GM06990 (cell line): ENCODE results near the gene RNF144A.

Experiments used
- DNase-seq: peaks from one replicate; pipeline ENCODE4 v3.0.0-alpha.2; 2011; ENCODE audit not compliant: insufficient read length; ENCODE audit errors: extremely low read depth
- H3K27me3 ChIP-seq: replicated peaks from 2 replicates; pipeline ENCODE4 v1.6.0; 2011; ENCODE audit warnings: low read length; ENCODE audit not compliant: control insufficient read depth, insufficient read depth
- H3K36me3 ChIP-seq: 2 replicates; pipeline ENCODE4 v1.5.1; 2011; ENCODE audit warnings: low read length; ENCODE audit not compliant: control insufficient read depth, insufficient read depth
- H3K4me3 ChIP-seq: replicated peaks from 2 replicates; pipeline ENCODE4 v1.5.1; 2011; ENCODE audit warnings: low read depth, mild to moderate bottlenecking, control low read depth, low read length
- CTCF ChIP-seq: IDR thresholded peaks from 2 replicates; pipeline ENCODE4 v1.5.1; 2011; ENCODE audit warnings: low read length, control low read depth, mild to moderate bottlenecking, inconsistent platforms; ENCODE audit not compliant: insufficient read depth, poor library complexity, severe bottlenecking

The RNF144A gene

GRCh38 chr2:6883448-6884122 lies 33.6 kb upstream of the RNF144A start:
- Histone ChIP-seq H3K27me3 (no peaks in the 10 kb centered on the region), H3K36me3 (no peaks in the 10 kb centered on the region), H3K4me3 (no peak overlapping the region)
- TF ChIP-seq CTCF = no peak
- no peak for DNase-seq

- Histone ChIP-seq H3K4me3 (no peak overlapping the region), H3K27me3 (no peaks in the 10 kb centered on the region), H3K36me3 (no peaks in the 10 kb centered on the region)
- no peak for TF ChIP-seq CTCF
- DNase-seq = no peak
These were observed 31.7 kb upstream of the RNF144A start for GRCh38 chr2:6885551-6885950.

- H3K27me3 ChIP-seq = no peaks in the 10 kb centered on the region
- no peak for TF ChIP-seq CTCF
- no peaks in the 10 kb centered on the region for H3K36me3 ChIP-seq
- no peak for DNase-seq
- H3K4me3 ChIP-seq = no peak overlapping the region
These were observed 31.2 kb upstream of the RNF144A start for GRCh38 chr2:6885968-6886367.

- Histone ChIP-seq H3K27me3 (no peaks in the 10 kb centered on the region), H3K4me3 (no peak overlapping the region), H3K36me3 (no peaks in the 10 kb centered on the region)
- DNase-seq = no peak
- TF ChIP-seq CTCF = no peak
These were observed 29.4 kb upstream of the RNF144A start for GRCh38 chr2:6887751-6888192.

- Histone ChIP-seq H3K36me3 (no peaks in the 10 kb centered on the region), H3K27me3 (no peaks in the 10 kb centered on the region), H3K4me3 (no peak overlapping the region)
- no peak for DNase-seq
- no peak for TF ChIP-seq CTCF
These were observed 28.5 kb upstream of the RNF144A start for GRCh38 chr2:6888724-6889123.
